Chondrocyte (in vitro differentiated cells): ENCODE data around the gene ZFYVE26. TPM values are rescaled to one million over a fixed set of nuclear protein-coding genes. Genes with fewer than 3 reads are reported as not detected.

ENCODE experiments used
- DNase-seq: peaks from one replicate; pipeline ENCODE4 v3.0.0; 2021; ENCODE audit warnings: mixed read lengths, low spot score
- H3K27ac Mint-ChIP-seq: one replicate; pipeline ENCODE4 v1.8.0; 2021; ENCODE audit warnings: mild to moderate bottlenecking, moderate library complexity, mixed read lengths; ENCODE audit not compliant: unreplicated experiment
- H3K27me3 Mint-ChIP-seq: 2 replicates; pipeline ENCODE4 v1.8.0; 2021; ENCODE audit warnings: low read depth, mixed read lengths
- H3K36me3 Mint-ChIP-seq: 2 replicates; pipeline ENCODE4 v1.8.0; 2021; ENCODE audit warnings: low read depth, mixed read lengths
- H3K4me1 Mint-ChIP-seq: 2 replicates; pipeline ENCODE4 v1.8.0; 2021; ENCODE audit warnings: low read depth, mild to moderate bottlenecking, mixed read lengths
- H3K4me3 Mint-ChIP-seq: one replicate; pipeline ENCODE4 v1.8.0; 2021; ENCODE audit warnings: mild to moderate bottlenecking, moderate library complexity, mixed read lengths; ENCODE audit not compliant: unreplicated experiment
- H3K9me3 Mint-ChIP-seq: 2 replicates; pipeline ENCODE4 v1.8.0; 2021; ENCODE audit warnings: low read depth, mixed read lengths
- total RNA-seq: library from RNA; stranded (reverse); gene quantifications from 3 replicates; pipeline ENCODE4 v1.2.1, GENCODE V29; 2021
- TF ChIP-seq, protein P1 (sequence below): fragments of 200-600 bp; sonication (generic); IDR thresholded peaks from 2 replicates; pipeline ENCODE4 v1.5.0; 2021; ENCODE audit warnings: antibody characterized with exemption, mild to moderate bottlenecking, moderate library complexity

The ZFYVE26 gene
- total RNA-seq, 1 donor from 2014 or later, result 26.2 TPM

DNA sequence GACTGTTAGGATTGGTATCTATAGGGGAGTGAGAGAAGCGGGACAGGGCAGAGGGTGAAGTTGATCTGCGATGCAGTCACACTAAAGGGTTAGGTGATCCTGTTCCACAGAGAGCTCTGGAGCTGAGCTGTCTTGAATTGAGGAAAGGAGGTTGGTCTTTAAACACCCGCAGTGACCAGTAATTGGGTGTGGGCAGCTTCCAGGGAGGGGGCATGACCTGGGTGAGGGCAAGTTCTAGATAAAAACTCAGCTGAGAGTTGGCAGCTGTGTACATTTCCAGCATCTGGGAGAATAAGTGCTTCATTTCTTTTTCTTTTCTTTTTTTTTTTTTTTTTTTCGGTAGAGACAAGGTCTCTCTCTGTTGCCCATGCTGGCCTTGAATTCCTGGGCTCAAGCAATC, 79.6 kb downstream of the ZFYVE26 start:
- Mint-ChIP-seq H3K36me3 (no peaks in the 10 kb centered on the region), H3K4me1 (peaks cover 14% of the 10 kb centered on the region), H3K27ac (no peak overlapping the region), H3K27me3 (no peaks in the 10 kb centered on the region), H3K9me3 (no peaks in the 10 kb centered on the region), H3K4me3 (no peak overlapping the region)
- TF ChIP-seq, protein P1, sequence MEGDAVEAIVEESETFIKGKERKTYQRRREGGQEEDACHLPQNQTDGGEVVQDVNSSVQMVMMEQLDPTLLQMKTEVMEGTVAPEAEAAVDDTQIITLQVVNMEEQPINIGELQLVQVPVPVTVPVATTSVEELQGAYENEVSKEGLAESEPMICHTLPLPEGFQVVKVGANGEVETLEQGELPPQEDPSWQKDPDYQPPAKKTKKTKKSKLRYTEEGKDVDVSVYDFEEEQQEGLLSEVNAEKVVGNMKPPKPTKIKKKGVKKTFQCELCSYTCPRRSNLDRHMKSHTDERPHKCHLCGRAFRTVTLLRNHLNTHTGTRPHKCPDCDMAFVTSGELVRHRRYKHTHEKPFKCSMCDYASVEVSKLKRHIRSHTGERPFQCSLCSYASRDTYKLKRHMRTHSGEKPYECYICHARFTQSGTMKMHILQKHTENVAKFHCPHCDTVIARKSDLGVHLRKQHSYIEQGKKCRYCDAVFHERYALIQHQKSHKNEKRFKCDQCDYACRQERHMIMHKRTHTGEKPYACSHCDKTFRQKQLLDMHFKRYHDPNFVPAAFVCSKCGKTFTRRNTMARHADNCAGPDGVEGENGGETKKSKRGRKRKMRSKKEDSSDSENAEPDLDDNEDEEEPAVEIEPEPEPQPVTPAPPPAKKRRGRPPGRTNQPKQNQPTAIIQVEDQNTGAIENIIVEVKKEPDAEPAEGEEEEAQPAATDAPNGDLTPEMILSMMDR, result no peak
- no peak for DNase-seq

DNA sequence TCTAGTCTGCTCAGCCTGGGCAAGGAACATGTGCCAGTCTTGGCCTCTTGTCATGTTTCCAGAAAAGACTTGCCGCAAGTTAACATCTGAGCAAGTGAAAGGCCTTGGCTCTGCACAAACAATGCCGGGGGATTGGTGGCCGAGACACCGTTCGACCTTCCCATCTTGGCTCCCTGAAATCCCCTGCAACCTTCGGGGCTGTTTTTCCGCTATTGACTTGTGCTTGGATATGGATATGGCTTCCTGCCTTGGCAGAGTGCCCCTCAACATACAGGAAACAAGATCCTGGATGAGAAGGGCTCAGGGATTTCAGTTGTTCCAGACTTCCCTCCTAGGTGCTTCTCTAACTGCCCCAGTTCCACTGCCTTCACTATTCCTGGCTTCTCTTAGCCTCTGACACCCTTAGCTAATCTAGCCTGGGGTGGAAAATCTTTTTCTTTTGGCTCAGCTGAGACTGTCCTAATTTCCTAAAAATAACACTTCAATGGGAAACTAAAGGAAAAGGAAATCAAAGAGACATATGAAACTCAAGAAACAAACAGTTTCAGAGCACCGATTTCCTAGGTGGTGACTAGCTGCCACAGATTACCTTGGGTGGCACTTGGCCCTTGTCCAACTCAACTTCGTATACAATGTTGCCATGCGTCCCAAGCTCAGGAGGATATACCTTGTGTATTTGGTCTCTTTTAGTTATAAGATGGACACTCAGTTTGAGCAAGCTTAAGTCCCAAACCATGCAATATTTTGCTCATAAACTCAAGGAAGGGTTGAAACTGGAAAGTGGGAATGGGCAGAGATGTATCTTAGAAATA, 80.8 kb downstream of the ZFYVE26 start:
- DNase-seq, result no peak
- Mint-ChIP-seq H3K27ac (no peak overlapping the region), H3K9me3 (no peaks in the 10 kb centered on the region), H3K4me1 (peaks cover 14% of the 10 kb centered on the region), H3K36me3 (no peaks in the 10 kb centered on the region), H3K27me3 (no peaks in the 10 kb centered on the region), H3K4me3 (no peak overlapping the region)
- TF ChIP-seq, protein P1, result no peak

DNA sequence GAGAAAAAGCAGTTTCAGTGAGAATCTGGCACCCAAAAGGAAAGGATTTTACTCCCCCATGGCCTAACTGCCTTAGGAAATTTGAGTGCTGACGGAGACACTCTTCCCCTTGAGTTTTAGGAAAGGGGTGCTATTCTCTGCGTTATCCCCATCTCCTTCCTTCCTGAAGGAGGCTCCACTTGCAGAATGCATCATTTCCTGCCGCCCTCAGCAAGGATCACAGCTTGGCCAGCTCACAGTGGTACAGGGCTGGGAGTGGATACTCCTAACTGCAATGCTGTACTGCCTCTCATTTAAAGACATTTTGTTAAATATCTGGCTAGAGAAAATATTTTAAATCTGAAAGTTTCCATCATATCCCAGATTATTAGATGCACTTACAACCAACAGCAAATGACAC, 81.7 kb downstream of the ZFYVE26 start:
- Mint-ChIP-seq H3K4me1 (peaks cover 14% of the 10 kb centered on the region), H3K4me3 (no peak overlapping the region), H3K9me3 (no peaks in the 10 kb centered on the region), H3K27ac (no peak overlapping the region), H3K27me3 (peaks cover 3% of the 10 kb centered on the region), H3K36me3 (no peaks in the 10 kb centered on the region)
- DNase-seq, result no peak
- TF ChIP-seq, protein P1, result peak; percentile 11

DNA sequence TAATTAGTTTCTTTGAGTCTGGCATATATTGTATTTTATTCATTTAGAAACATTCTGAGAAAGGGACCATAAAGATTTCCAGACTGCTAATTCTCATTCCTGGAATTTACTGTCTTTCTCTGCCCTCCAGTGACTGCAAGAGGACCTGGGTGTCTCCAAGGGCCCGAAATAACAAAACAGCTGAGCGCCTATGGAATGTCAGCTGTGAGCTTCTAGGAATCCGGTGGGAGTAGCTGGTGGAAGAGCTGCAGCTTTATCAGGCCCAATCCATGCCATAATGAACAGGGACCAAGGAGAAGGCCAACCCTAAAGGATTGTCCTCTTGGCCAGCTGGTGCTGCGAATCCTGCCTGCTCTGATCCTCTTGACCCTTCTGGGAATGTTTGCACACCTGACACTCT, 82.8 kb downstream of the ZFYVE26 start:
- no peaks in the 10 kb centered on the region for H3K9me3 Mint-ChIP-seq
- H3K4me1 Mint-ChIP-seq, result peaks cover 6% of the 10 kb centered on the region
- TF ChIP-seq, protein P1, result no peak
- H3K36me3 Mint-ChIP-seq, result no peaks in the 10 kb centered on the region
- no peak overlapping the region for H3K27ac Mint-ChIP-seq
- H3K4me3 Mint-ChIP-seq, result no peak overlapping the region
- H3K27me3 Mint-ChIP-seq, result peaks cover 11% of the 10 kb centered on the region
- DNase-seq, result no peak

DNA sequence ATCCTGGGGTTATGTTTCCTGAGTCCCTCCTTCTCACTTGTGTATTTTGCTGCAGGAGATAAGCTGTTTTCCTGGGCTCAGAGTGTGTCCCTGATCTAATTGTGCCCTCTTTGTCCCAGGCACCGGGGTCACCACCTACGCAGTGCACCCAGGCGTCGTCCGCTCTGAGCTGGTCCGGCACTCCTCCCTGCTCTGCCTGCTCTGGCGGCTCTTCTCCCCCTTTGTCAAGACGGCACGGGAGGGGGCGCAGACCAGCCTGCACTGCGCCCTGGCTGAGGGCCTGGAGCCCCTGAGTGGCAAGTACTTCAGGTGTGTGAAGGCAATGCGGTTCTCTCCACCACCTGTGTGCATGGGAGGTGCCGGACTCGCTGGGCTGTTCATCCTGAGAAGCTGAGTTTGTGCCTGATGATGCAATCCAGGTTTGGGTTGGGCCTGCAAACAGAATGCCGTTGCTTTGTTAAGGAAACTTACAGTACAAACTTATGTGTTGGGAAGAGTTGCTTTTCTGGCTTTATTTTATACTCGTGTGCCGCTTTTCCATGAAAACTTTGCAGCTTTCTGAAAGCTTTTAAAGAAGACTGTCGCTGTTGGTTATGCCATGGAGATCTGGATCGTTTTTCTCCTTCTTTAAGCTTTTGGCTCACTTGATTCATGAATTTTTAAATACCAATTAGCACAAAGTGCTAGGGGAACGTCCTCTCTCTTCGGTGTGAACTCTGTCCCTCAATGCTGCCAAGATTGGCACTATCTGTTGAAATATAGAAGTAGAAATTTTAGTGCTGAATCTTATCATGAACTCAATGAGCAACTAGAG, 87.1 kb downstream of the ZFYVE26 start:
- H3K27ac Mint-ChIP-seq, result no peak overlapping the region
- peaks cover 46% of the 10 kb centered on the region for H3K27me3 Mint-ChIP-seq
- no peak overlapping the region for H3K4me3 Mint-ChIP-seq
- TF ChIP-seq, protein P1, result no peak
- no peaks in the 10 kb centered on the region for H3K36me3 Mint-ChIP-seq
- no peaks in the 10 kb centered on the region for H3K4me1 Mint-ChIP-seq
- DNase-seq, result no peak
- peaks cover 11% of the 10 kb centered on the region for H3K9me3 Mint-ChIP-seq
